Adrenal gland (tissue), 5 donors: Measurements from ENCODE around the gene MLLT1.

Source experiments
- CTCF ChIP-seq, 6 experiments: fragments of 450-650 bp in 4 of 6; fragments of 200-600 bp in 2 of 6; sonication (generic) in 1 of 6; IDR thresholded peaks; 1 replicate in 5 of 6; 2 replicates in 1 of 6; pipeline versions ENCODE4 v1.5.1 to v1.8.0; 2016 to 2021; ENCODE audit warnings: antibody characterized with exemption in 6 of 6, mild to moderate bottlenecking in 2 of 6, moderate library complexity in 1 of 6
- POLR2A ChIP-seq, 2 donors: fragments of 450-650 bp; IDR thresholded peaks; one replicate each; pipeline ENCODE4 v1.6.1; 2017; ENCODE audit warnings: antibody characterized with exemption in 2 of 2, mild to moderate bottlenecking in 2 of 2, moderate library complexity in 1 of 2
- donor health status: DM: no; HTN: no; CAD: no.

- no peak for TF ChIP-seq CTCF (IDR thresholded peaks at IDR 0.05)
- TF ChIP-seq POLR2A (IDR thresholded peaks at IDR 0.05) = no peak
These were observed 33.7 kb upstream of the MLLT1 start for GRCh38 chr19:6313398-6313969.
